Thoracic aorta (tissue), 2 donors: ENCODE measurements around the gene GID4. TPM values are rescaled to one million over a fixed set of nuclear protein-coding genes. Genes with fewer than 3 reads are reported as not detected.

Experiments used
- ATAC-seq: fragments of 150-250 bp; one replicate; pipeline ENCODE4 v1.8.0; 2017; ENCODE audit warnings: low read depth; ENCODE audit not compliant: insufficient number of reproducible peaks, low FRiP score
- DNase-seq: peaks from one replicate; pipeline ENCODE4 v3.0.0-alpha.2; 2020; ENCODE audit warnings: low spot score
- H3K27ac ChIP-seq, 2 donors: fragments of 200-600 bp; sonication (generic); 1 replicate in 1 of 2; 2 replicates in 1 of 2; pipeline ENCODE4 v1.5.1; 2016; ENCODE audit warnings: mild to moderate bottlenecking in 2 of 2, moderate library complexity in 2 of 2
- H3K27me3 ChIP-seq: fragments of 200-600 bp; sonication (generic); replicated peaks from 2 replicates; pipeline ENCODE4 v1.6.0; 2016; ENCODE audit warnings: mild to moderate bottlenecking; ENCODE audit not compliant: insufficient read depth
- H3K36me3 ChIP-seq: fragments of 200-600 bp; sonication (generic); one replicate; pipeline ENCODE4 v1.5.1; 2016
- H3K4me1 ChIP-seq, 2 donors: fragments of 200-600 bp; sonication (generic); 1 replicate in 1 of 2; 2 replicates in 1 of 2; pipeline versions ENCODE4 v1.5.1 to v1.6.0; 2016; ENCODE audit warnings: low read depth in 2 of 2, mild to moderate bottlenecking in 1 of 2; ENCODE audit not compliant: control insufficient read depth in 1 of 2
- H3K4me3 ChIP-seq: fragments of 200-600 bp; sonication (generic); 2 replicates; pipeline ENCODE4 v1.5.1; 2016; ENCODE audit warnings: mild to moderate bottlenecking
- H3K9me3 ChIP-seq: fragments of 200-600 bp; sonication (generic); 2 replicates; pipeline ENCODE4 v1.5.1; 2016
- total RNA-seq, 2 donors: library from RNA; depleted of rRNA; stranded (reverse); fragments of >200 nt; gene quantifications; one replicate each; pipeline versions ENCODE4 v1.1.0 to v1.2.3, GENCODE V29; 2016
- TF ChIP-seq, protein P1 (sequence below): fragments of 200-600 bp; sonication (generic); IDR thresholded peaks from one replicate; pipeline ENCODE4 v1.5.1; 2019; ENCODE audit warnings: antibody characterized with exemption

The GID4 gene
- total RNA-seq, 2 donors from 2014 or later: 13.5 to 16.4 TPM

- Histone ChIP-seq H3K4me3 (no peak overlapping the region), H3K27ac (no peak overlapping the region), H3K36me3 (no peaks in the 10 kb centered on the region), H3K4me1 (peaks cover 0 to 13% of the 10 kb centered on the region in 2 donors), H3K9me3 (no peaks in the 10 kb centered on the region), H3K27me3 (no peaks in the 10 kb centered on the region)
- no peak for ATAC-seq
- TF ChIP-seq, protein P1, sequence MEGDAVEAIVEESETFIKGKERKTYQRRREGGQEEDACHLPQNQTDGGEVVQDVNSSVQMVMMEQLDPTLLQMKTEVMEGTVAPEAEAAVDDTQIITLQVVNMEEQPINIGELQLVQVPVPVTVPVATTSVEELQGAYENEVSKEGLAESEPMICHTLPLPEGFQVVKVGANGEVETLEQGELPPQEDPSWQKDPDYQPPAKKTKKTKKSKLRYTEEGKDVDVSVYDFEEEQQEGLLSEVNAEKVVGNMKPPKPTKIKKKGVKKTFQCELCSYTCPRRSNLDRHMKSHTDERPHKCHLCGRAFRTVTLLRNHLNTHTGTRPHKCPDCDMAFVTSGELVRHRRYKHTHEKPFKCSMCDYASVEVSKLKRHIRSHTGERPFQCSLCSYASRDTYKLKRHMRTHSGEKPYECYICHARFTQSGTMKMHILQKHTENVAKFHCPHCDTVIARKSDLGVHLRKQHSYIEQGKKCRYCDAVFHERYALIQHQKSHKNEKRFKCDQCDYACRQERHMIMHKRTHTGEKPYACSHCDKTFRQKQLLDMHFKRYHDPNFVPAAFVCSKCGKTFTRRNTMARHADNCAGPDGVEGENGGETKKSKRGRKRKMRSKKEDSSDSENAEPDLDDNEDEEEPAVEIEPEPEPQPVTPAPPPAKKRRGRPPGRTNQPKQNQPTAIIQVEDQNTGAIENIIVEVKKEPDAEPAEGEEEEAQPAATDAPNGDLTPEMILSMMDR: no peak
- no peak for DNase-seq
Measured at GRCh38 chr17:18084256-18084655, 45.0 kb downstream of the GID4 start.

DNA sequence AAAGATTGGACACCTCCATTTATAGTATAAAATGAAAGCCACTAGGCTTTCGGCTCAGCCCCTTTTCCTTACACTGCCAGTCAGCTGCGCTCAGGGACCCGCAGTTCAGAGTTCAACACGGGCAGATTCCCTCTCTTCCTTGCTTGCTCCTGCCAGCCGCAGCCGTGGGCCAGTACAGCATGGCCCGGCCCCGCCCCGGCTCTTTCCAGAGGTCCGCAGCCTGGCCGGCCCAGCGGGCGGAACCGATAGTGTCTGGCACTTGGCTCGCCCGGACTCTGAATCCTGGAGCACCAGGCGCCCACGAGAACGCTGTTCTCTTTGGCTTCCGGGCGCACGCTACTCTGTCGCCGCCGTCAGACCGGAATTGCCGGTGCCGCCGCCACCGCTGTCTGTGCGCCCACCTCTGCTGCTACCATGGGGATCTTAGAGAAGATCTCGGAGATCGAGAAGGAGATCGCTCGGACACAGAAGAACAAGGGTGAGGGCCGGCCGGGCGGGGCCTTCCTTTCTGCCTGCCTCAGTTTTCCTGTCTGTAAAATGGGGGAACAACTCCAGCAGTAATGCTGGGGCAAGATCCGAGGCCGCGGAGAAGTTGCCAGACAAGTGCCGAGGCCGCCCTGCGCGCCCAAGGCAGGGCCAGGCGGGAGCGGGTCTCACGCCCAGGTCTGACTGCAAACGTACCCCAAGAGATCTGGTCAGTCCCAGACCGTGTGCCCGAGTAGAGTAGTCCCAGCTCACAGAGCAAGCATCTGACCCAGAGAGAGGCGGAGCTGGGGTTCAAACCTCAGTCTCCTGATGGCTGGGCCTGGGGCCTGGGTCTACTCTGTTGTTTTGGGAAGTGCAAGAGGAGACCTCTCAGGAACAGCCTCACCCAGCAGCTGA, 48.6 kb downstream of the GID4 start, which contains the start of gene DRG2:
Gene DRG2, plus strand, starts transcription at position 339 of the 882 bp plus-strand sequence. Its CDS starts 76 bp downstream, at position 415.
- peak; percentile 68 for DNase-seq
- ATAC-seq: peak; percentile 80

DNA sequence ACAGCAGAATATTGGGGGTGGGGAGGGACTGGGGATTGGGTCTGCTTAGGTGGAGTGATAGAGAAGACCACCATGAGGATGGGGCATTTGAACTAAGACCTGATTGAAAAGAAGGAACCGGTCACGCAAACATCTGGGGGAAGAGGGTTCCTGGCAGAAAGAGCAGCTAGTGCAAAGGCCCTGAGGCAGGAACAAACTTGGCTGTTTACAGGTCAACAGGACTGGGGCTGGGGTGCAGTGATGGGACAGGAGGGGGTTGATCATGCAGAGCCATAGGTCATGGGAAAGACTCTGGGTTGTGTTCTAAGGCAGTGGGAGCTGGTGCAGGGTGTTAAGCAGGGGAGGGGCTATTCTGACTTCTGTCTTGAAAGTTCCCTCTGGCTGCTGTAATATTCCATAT, 50.4 kb downstream of the GID4 start:
- Histone ChIP-seq H3K27me3 (no peaks in the 10 kb centered on the region), H3K36me3 (peaks cover 11% of the 10 kb centered on the region), H3K4me1 (peaks cover 0 to 16% of the 10 kb centered on the region in 2 donors), H3K27ac (no peak overlapping the region), H3K4me3 (no peak overlapping the region), H3K9me3 (no peaks in the 10 kb centered on the region)
- DNase-seq: no peak
- TF ChIP-seq, protein P1: no peak
- no peak for ATAC-seq

More for the DNA sequence above, 48.6 kb downstream of the GID4 start, which contains the start of gene DRG2:
- peak within 1 kb of the TSS; percentile 63 to 72 for H3K27ac ChIP-seq
- peaks cover 0 to 16% of the 10 kb centered on the region in 2 donors for H3K4me1 ChIP-seq
- peak within 1 kb of the TSS; percentile 87 for H3K4me3 ChIP-seq
- H3K36me3 ChIP-seq: peaks cover 2% of the 10 kb centered on the region
- TF ChIP-seq, protein P1: no peak
- H3K27me3 ChIP-seq: no peaks in the 10 kb centered on the region
- H3K9me3 ChIP-seq: no peaks in the 10 kb centered on the region

DNA sequence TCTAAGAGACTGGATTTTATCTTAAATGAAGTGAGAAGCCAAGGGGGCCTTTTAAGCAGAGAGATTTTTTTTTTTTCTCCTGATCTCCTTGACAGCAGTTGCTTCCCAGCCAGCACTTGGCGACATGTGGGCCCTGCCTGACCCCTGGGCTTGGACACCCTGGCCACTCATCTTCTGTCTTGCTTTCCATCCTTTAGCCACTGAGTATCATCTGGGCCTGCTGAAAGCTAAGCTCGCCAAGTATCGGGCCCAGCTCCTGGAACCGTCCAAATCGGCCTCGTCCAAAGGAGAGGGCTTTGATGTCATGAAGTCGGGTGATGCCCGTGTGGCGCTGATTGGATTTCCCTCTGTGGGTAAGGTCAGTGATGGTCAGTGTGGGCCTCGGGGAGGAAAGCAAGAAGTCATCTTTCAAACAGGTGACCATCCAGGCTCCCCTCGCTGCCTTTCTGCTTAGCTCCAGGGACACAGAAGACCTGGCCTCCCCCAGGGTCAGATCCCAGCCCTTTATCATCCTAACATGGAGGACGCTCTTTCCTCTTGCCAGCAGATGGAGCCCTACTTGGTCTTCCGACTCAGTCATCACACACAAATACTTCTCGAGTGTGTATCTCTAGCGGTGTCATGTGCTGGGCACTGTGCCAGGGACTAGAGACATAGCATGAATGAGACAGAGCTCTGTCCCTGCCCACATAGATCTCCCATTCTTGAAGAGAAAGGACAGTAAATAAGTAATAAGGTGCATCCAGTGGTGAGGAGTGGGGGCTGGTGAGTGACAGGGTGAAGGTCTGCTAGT, 54.6 kb downstream of the GID4 start:
- H3K36me3 ChIP-seq: peaks cover 35% of the 10 kb centered on the region
- H3K27me3 ChIP-seq: no peaks in the 10 kb centered on the region
- DNase-seq: no peak
- ATAC-seq: no peak
- TF ChIP-seq, protein P1: no peak
- no peak overlapping the region for H3K4me3 ChIP-seq
- H3K4me1 ChIP-seq: peaks cover 0 to 8% of the 10 kb centered on the region in 2 donors
- no peak overlapping the region for H3K27ac ChIP-seq
- no peaks in the 10 kb centered on the region for H3K9me3 ChIP-seq

DNA sequence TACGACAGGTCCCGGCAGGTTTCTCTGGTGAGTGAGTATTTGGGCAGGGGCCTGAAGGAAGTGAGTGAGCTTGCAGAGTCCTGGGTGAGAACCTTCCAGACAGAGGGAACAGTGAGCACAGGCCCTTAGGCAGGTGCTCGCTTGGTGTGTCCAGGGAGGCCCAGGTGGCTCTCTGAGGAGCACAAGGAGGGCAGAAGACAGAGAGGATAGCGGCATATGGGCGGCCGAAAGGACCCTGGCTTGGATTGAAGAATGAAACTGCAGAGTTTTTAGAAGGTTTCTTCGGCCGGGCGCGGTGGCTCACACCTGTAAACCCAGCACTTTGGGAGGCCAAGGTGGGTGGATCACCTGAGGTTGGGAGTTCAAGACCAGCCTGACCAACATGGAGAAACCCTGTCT, 55.2 kb downstream of the GID4 start:
- ATAC-seq (no peak), DNase-seq (no peak)
- H3K27me3 ChIP-seq: no peaks in the 10 kb centered on the region
- H3K27ac ChIP-seq: no peak overlapping the region
- peaks cover 41% of the 10 kb centered on the region for H3K36me3 ChIP-seq
- no peaks in the 10 kb centered on the region for H3K9me3 ChIP-seq
- TF ChIP-seq, protein P1: no peak
- H3K4me3 ChIP-seq: no peak overlapping the region
- peaks cover 0 to 2% of the 10 kb centered on the region in 2 donors for H3K4me1 ChIP-seq
